ENCODE measurements around the gene ZNF768. TPM values are rescaled to one million over a fixed set of nuclear protein-coding genes. Genes with fewer than 3 reads are reported as not detected.

Gene ZNF768
- total and polyA plus RNA-seq, 2 of the 13 experiments (the other 11 are each of a cell fraction or from before 2014, with no cell fraction given), result 26.7 to 34.4 TPM

DNA sequence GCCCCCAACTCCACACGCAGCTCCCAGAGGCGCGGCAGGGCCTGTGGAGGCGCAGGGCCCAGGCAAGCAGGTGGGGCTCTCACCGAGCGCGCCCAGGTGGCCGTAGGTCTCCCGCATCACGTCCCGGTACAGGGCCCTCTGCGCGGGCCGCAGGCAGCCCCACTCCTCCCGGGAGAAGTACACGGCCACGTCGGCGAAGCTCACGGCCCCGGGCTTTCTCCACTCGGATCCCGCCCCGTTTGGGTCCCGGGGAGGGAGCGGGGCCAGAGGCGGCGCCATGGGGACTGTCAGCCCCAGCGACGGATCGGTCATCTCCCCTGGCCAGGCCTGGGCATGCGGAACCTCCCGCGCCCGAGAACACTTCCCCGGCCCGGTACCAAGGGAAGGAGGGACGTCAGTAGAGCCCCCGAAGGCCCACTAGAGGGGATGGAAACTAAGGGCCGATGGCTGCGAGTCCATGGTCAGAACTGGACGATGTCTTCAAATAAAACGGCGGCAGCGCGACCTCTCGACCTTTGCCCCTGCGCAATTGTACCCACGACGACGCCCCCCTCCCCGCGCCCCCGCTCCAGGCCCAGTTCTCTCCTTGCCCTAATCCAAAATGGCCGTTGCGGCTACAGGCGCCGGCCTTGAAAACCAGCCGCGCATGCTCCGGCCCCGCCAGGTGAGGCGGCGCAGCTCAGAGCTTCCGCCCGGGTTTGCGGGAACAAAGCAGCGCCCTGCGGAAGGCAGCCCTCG is 8.2 kb upstream of the ZNF768 start, which contains the start of gene ZNF747 (continued):
- TF ChIP-seq, protein P1, sequence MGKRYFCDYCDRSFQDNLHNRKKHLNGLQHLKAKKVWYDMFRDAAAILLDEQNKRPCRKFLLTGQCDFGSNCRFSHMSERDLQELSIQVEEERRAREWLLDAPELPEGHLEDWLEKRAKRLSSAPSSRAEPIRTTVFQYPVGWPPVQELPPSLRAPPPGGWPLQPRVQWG (CRISPR knock-in tag; IDR thresholded peaks at IDR 0.05; ENCODE audit: borderline replicate concordance, low read depth), result no peak; the same call in 1 of the 2 replicates
- TF ChIP-seq, protein P2, sequence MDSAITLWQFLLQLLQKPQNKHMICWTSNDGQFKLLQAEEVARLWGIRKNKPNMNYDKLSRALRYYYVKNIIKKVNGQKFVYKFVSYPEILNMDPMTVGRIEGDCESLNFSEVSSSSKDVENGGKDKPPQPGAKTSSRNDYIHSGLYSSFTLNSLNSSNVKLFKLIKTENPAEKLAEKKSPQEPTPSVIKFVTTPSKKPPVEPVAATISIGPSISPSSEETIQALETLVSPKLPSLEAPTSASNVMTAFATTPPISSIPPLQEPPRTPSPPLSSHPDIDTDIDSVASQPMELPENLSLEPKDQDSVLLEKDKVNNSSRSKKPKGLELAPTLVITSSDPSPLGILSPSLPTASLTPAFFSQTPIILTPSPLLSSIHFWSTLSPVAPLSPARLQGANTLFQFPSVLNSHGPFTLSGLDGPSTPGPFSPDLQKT (CRISPR knock-in tag; IDR thresholded peaks at IDR 0.05; ENCODE audit: borderline replicate concordance), result no peak
- peak; percentile 23; the same call in 1 of the 2 replicates for TF ChIP-seq DNMT3B (CRISPR knock-in tag; conservative IDR thresholded peaks at IDR 0.05)
- TF ChIP-seq, protein P3, sequence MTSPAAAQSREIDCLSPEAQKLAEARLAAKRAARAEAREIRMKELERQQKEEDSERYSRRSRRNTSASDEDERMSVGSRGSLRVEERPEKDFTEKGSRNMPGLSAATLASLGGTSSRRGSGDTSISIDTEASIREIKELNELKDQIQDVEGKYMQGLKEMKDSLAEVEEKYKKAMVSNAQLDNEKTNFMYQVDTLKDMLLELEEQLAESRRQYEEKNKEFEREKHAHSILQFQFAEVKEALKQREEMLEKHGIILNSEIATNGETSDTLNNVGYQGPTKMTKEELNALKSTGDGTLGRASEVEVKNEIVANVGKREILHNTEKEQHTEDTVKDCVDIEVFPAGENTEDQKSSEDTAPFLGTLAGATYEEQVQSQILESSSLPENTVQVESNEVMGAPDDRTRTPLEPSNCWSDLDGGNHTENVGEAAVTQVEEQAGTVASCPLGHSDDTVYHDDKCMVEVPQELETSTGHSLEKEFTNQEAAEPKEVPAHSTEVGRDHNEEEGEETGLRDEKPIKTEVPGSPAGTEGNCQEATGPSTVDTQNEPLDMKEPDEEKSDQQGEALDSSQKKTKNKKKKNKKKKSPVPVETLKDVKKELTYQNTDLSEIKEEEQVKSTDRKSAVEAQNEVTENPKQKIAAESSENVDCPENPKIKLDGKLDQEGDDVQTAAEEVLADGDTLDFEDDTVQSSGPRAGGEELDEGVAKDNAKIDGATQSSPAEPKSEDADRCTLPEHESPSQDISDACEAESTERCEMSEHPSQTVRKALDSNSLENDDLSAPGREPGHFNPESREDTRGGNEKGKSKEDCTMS (CRISPR knock-in tag; conservative IDR thresholded peaks at IDR 0.05), result no peak
- TF ChIP-seq NCOR1 (IDR thresholded peaks at IDR 0.05; ENCODE audit: borderline replicate concordance, low read length), result peak; percentile 75; the same call in 1 of the 2 replicates
- TF ChIP-seq ZNF33A (CRISPR knock-in tag; IDR thresholded peaks at IDR 0.05; ENCODE audit: borderline replicate concordance), result peak; percentile 96; the same call in 1 of the 2 replicates
- TF ChIP-seq ZNF552 (CRISPR knock-in tag; IDR thresholded peaks at IDR 0.05; ENCODE audit: borderline replicate concordance), result peak; percentile 54; the same call in 1 of the 2 replicates
- TF ChIP-seq, protein P4, sequence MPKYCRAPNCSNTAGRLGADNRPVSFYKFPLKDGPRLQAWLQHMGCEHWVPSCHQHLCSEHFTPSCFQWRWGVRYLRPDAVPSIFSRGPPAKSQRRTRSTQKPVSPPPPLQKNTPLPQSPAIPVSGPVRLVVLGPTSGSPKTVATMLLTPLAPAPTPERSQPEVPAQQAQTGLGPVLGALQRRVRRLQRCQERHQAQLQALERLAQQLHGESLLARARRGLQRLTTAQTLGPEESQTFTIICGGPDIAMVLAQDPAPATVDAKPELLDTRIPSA (CRISPR knock-in tag; IDR thresholded peaks at IDR 0.05; ENCODE audit: borderline replicate concordance), result no peak; the same call in 1 of the 2 replicates
- TF ChIP-seq SRSF1 (optimal IDR thresholded peaks at IDR 0.05; ENCODE audit: low read depth, low read length), result peak; percentile 88
- TF ChIP-seq ZSCAN22 (CRISPR knock-in tag; IDR thresholded peaks at IDR 0.05), result no peak
- no peak for TF ChIP-seq ZFAT (CRISPR knock-in tag; conservative IDR thresholded peaks at IDR 0.05)
- TF ChIP-seq, protein P5, sequence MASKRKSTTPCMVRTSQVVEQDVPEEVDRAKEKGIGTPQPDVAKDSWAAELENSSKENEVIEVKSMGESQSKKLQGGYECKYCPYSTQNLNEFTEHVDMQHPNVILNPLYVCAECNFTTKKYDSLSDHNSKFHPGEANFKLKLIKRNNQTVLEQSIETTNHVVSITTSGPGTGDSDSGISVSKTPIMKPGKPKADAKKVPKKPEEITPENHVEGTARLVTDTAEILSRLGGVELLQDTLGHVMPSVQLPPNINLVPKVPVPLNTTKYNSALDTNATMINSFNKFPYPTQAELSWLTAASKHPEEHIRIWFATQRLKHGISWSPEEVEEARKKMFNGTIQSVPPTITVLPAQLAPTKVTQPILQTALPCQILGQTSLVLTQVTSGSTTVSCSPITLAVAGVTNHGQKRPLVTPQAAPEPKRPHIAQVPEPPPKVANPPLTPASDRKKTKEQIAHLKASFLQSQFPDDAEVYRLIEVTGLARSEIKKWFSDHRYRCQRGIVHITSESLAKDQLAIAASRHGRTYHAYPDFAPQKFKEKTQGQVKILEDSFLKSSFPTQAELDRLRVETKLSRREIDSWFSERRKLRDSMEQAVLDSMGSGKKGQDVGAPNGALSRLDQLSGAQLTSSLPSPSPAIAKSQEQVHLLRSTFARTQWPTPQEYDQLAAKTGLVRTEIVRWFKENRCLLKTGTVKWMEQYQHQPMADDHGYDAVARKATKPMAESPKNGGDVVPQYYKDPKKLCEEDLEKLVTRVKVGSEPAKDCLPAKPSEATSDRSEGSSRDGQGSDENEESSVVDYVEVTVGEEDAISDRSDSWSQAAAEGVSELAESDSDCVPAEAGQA (IDR thresholded peaks at IDR 0.05; ENCODE audit: low read depth), result peak; percentile 100
- TF ChIP-seq, protein P5 (CRISPR knock-in tag; IDR thresholded peaks at IDR 0.05; ENCODE audit: borderline replicate concordance), result peak; percentile 83; the same call in 1 of the 2 replicates
- no peak; the same call in 1 of the 2 replicates for TF ChIP-seq NCOA1 (CRISPR knock-in tag; IDR thresholded peaks at IDR 0.05)
- no peak; the same call in 1 of the 2 replicates for TF ChIP-seq TOPORS (CRISPR knock-in tag; IDR thresholded peaks at IDR 0.05)
- TF ChIP-seq, protein P6, sequence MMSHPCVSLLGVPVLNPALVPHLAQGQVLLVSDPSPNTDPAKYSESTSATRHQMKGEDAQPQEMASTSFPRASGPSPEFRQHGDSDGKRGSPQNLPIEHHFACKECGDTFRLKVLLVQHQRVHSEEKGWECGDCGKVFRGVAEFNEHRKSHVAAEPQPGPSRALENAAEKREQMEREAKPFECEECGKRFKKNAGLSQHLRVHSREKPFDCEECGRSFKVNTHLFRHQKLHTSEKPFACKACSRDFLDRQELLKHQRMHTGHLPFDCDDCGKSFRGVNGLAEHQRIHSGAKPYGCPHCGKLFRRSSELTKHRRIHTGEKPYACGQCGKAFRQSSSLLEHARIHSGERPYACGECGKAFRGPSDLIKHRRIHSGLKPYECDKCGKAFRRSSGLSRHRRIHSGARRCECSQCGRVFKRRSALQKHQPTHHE (CRISPR knock-in tag; IDR thresholded peaks at IDR 0.05; ENCODE audit: borderline replicate concordance), result peak; percentile 96

Data from HepG2 (cell line).